Measurements from ENCODE around the gene PKD2.

GRCh38 chr4:88006956-88007303, 505 bp upstream of the PKD2 start:
- TF ChIP-seq POLR2A (IDR thresholded peaks at IDR 0.05; ENCODE audit: low read length) (no peak), GATA1 (IDR thresholded peaks at IDR 0.05; ENCODE audit: low read depth, low read length) (no peak)

All from erythroblast (primary cell).